HCT116 (cell line): ENCODE measurements around the gene CGGBP1. TPM values are rescaled to one million over a fixed set of nuclear protein-coding genes. Genes with fewer than 3 reads are reported as not detected.

Source experiments
- ATAC-seq: fragments of 200-7000 bp; cut with Tn5 transposase; 2 replicates; pipeline ENCODE4 v1.9.1; 2020; ENCODE audit warnings: mild to moderate bottlenecking, moderate library complexity
- BruUV-seq: library from RNA; stranded (reverse); fragments of 400-500 nt; replicated peaks from 2 replicates; lab custom pipeline; 2021; lab: Mats Ljungman, UMichigan
- CTCF ChIA-PET: fragments of 300-600 bp; sonication (Branson Sonifier 250); formaldehyde crosslinking; loops from one replicate; lab custom pipeline; 2021; ENCODE audit warnings: antibody characterized with exemption; lab: Charles Lee
- POLR2A ChIA-PET: fragments of 300-600, 350-600 bp; sonication (Branson Sonifier 250); formaldehyde crosslinking; loops from one replicate; lab custom pipeline; 2021; ENCODE audit warnings: antibody characterized with exemption; lab: Charles Lee
- RAD21 ChIA-PET, 2 experiments: fragments of 300-600 bp; sonication (Branson Sonifier 250); formaldehyde crosslinking; loops; one replicate each; lab custom pipeline; 2023; ENCODE audit warnings: low total read pairs in 2 of 2; ENCODE audit not compliant: uncharacterized antibody in 2 of 2, unreplicated experiment in 2 of 2, low non-redundant PET in 1 of 2; lab: Charles Lee
- DNase-seq: peaks from one replicate; pipeline ENCODE4 v3.0.0-alpha.2; 2010; ENCODE audit warnings: low read depth, low spot score
- H2AFZ ChIP-seq: fragments of 200-600 bp; shearing (Covaris generic), sonication (generic); 2 replicates; pipeline ENCODE4 v1.6.1; 2017; ENCODE audit warnings: low read depth, mixed run types, mixed read lengths, antibody characterized with exemption, low read length; ENCODE audit not compliant: poor library complexity, severe bottlenecking
- H3K27ac ChIP-seq: 2 replicates; pipeline ENCODE4 v1.5.1; 2012; ENCODE audit warnings: low read depth, low read length
- H3K27me3 ChIP-seq: fragments of 200-600 bp; sonication (generic); 2 replicates; pipeline ENCODE4 v1.6.1; 2016; ENCODE audit warnings: mixed run types, low read length, mixed read lengths; ENCODE audit not compliant: insufficient read depth
- H3K36me3 ChIP-seq, 2 experiments: fragments of 200-500 bp in 1 of 2; fragments of 200-600 bp in 1 of 2; sonication (Bioruptor generic) in 1 of 2; sonication (generic) in 1 of 2; 2 replicates each; pipeline versions ENCODE4 v1.5.1 to v1.6.1; 2014 to 2016; ENCODE audit warnings: low read length in 2 of 2, inconsistent platforms in 1 of 2, mixed read lengths in 1 of 2, mixed run types in 1 of 2; ENCODE audit not compliant: insufficient read depth in 2 of 2, control insufficient read depth in 1 of 2
- H3K4me1 ChIP-seq, 2 experiments: fragments of 200-600 bp in 1 of 2; sonication (generic) in 1 of 2; 2 replicates each; pipeline versions ENCODE4 v1.5.1 to v1.6.1; 2012 to 2017; ENCODE audit warnings: low read length in 2 of 2, inconsistent platforms in 1 of 2, mild to moderate bottlenecking in 1 of 2, mixed read lengths in 1 of 2, mixed run types in 1 of 2, moderate library complexity in 1 of 2; ENCODE audit not compliant: insufficient read depth in 2 of 2, control insufficient read depth in 1 of 2
- H3K4me2 ChIP-seq: fragments of 200-600 bp; sonication (generic); 2 replicates; pipeline ENCODE4 v1.6.1; 2017; ENCODE audit warnings: mixed run types, low read length, mixed read lengths
- H3K4me3 ChIP-seq, 2 experiments: fragments of 200-600 bp in 1 of 2; sonication (generic) in 1 of 2; replicated peaks in 1 of 2; 2 replicates each; pipeline ENCODE4 v1.5.1; 2011 to 2016; ENCODE audit warnings: low read length in 2 of 2, control low read depth in 1 of 2, low read depth in 1 of 2, mild to moderate bottlenecking in 1 of 2, mixed read lengths in 1 of 2, mixed run types in 1 of 2
- H3K79me2 ChIP-seq: fragments of 200-600 bp; sonication (generic); 2 replicates; pipeline ENCODE4 v1.6.1; 2017; ENCODE audit warnings: mild to moderate bottlenecking, mixed run types, low read length, moderate library complexity, mixed read lengths; ENCODE audit not compliant: insufficient read depth
- H3K9ac ChIP-seq: fragments of 200-600 bp; sonication (generic); 2 replicates; pipeline ENCODE4 v1.6.1; 2016; ENCODE audit warnings: low read length, mixed read lengths
- H3K9me2 ChIP-seq: fragments of 200-600 bp; sonication (generic), shearing (Covaris generic); 2 replicates; pipeline ENCODE4 v1.6.1; 2017; ENCODE audit warnings: mixed run types, mild to moderate bottlenecking, moderate library complexity; ENCODE audit not compliant: insufficient read depth
- H3K9me3 ChIP-seq, 2 experiments: fragments of 200-500 bp in 1 of 2; fragments of 200-600 bp in 1 of 2; sonication (Bioruptor generic) in 1 of 2; sonication (generic) in 1 of 2; 2 replicates each; pipeline ENCODE4 v1.6.1; 2014 to 2017; ENCODE audit warnings: low read length in 2 of 2, mixed read lengths in 2 of 2, inconsistent platforms in 1 of 2, low read depth in 1 of 2, mild to moderate bottlenecking in 1 of 2, mixed run types in 1 of 2, moderate library complexity in 1 of 2; ENCODE audit not compliant: control insufficient read depth in 1 of 2, insufficient read depth in 1 of 2
- H4K20me1 ChIP-seq: fragments of 200-600 bp; sonication (generic), shearing (Covaris generic); 2 replicates; pipeline ENCODE4 v1.6.1; 2017; ENCODE audit warnings: mixed run types, mild to moderate bottlenecking, moderate library complexity; ENCODE audit not compliant: insufficient read depth
- EZH2 ChIP-seq: fragments of 200-600 bp; sonication (generic); IDR thresholded peaks from 2 replicates; pipeline ENCODE4 v1.6.1; 2017; ENCODE audit warnings: antibody characterized with exemption, mixed run types
- FOSL1 ChIP-seq: IDR thresholded peaks from 2 replicates; pipeline ENCODE4 v1.6.1; 2012; ENCODE audit warnings: low read depth
- POLR2AphosphoS5 ChIP-seq: IDR thresholded peaks from 2 replicates; pipeline ENCODE4 v1.6.1; 2011; ENCODE audit warnings: mild to moderate bottlenecking, low read depth, low read length, moderate library complexity
- SP1 ChIP-seq: IDR thresholded peaks from 2 replicates; pipeline ENCODE4 v1.6.1; 2012; ENCODE audit warnings: low read depth
- SRF ChIP-seq: IDR thresholded peaks from 2 replicates; pipeline ENCODE4 v1.6.1; 2012; ENCODE audit warnings: low read depth
- TCF7L2 ChIP-seq: IDR thresholded peaks from 2 replicates; pipeline ENCODE4 v1.7.0; 2011; ENCODE audit warnings: borderline replicate concordance, inconsistent platforms; ENCODE audit not compliant: insufficient read depth, insufficient read length; ENCODE audit errors: extremely low read depth
- YY1 ChIP-seq: IDR thresholded peaks from 2 replicates; pipeline ENCODE4 v1.6.1; 2011; ENCODE audit warnings: low read length, low read depth, moderate library complexity, mild to moderate bottlenecking; ENCODE audit not compliant: insufficient replicate concordance; ENCODE audit errors: extremely low read depth
- ZFX ChIP-seq: fragments of 450-650 bp; IDR thresholded peaks from 2 replicates; pipeline ENCODE4 v1.6.1; 2017
- ZNF274 ChIP-seq: fragments of 200-500 bp; sonication (Bioruptor generic); IDR thresholded peaks from 2 replicates; pipeline ENCODE4 v1.6.1; 2014; ENCODE audit warnings: mild to moderate bottlenecking, low read depth, low read length, inconsistent platforms
- intact Hi-C: fragments of 100-400 bp; cut with micrococcal nuclease; formaldehyde crosslinking; loops from 2 replicates; pipeline ENCODE4 v1.10.0; 2022
- total RNA-seq: library from RNA; stranded (reverse); gene quantifications from one replicate; pipeline ENCODE4 v1.2.1, GENCODE V29; 2021; ENCODE audit not compliant: unreplicated experiment
- TF ChIP-seq, protein P1 (sequence below): IDR thresholded peaks from 2 replicates; pipeline ENCODE4 v1.6.1; 2011; ENCODE audit warnings: mild to moderate bottlenecking, low read length, moderate library complexity; ENCODE audit not compliant: insufficient replicate concordance; ENCODE audit errors: extremely low read depth
- TF ChIP-seq, protein P2 (sequence below): IDR thresholded peaks from 2 replicates; pipeline ENCODE4 v1.6.1; 2012; ENCODE audit warnings: low read depth
- TF ChIP-seq, protein P3 (sequence below): IDR thresholded peaks from 2 replicates; pipeline ENCODE4 v1.6.1; 2012
- TF ChIP-seq, protein P4 (sequence below): IDR thresholded peaks from 2 replicates; pipeline ENCODE4 v1.6.1; 2012

Gene CGGBP1
- total RNA-seq, 1 experiment from 2014 or later, result 52.7 TPM

DNA sequence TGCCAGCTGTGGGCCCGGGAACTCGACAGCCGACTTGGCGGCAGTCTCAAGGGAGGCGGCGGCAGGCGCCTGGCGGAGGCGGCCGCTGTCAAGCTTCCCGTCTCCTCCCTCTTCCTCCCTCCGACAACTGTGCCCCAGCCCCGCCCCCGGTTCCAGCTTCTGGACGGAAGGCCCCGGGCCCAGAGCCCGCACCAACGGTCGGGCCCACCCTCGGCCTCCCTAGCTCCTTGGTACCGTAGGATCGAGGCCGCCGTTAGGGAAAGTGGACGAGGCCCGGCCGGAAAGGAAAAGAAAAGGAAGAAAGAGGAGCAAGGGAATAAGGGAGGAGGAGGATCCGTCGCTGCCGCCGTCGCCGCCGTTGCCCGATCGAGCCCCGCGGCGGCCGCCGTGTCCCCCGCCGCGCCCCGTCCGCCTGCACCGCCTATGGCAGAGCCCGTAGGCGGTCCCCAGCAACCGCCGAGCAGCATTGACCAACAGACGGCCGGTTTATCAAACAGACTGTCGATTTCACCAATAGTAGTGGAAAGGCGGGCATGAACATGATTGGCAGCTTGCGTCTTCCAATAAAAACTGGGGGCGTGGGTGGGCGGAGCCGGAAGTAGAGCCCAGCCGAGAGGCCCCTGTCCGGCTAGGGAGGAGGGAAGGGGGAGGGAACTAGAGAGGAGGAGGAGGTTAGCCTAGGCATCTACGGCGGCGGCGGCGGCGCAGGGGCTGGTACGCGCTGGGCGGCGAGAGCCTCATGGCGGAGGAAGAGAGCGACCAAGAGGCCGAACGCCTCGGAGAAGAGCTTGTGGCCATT is at the start of gene CGGBP1, which contains the start of gene ZNF654 (continued):
- TF ChIP-seq ZFX (peak; percentile 91), SRF (no peak), POLR2AphosphoS5 (peak; percentile 84), SP1 (peak; percentile 99)

DNA sequence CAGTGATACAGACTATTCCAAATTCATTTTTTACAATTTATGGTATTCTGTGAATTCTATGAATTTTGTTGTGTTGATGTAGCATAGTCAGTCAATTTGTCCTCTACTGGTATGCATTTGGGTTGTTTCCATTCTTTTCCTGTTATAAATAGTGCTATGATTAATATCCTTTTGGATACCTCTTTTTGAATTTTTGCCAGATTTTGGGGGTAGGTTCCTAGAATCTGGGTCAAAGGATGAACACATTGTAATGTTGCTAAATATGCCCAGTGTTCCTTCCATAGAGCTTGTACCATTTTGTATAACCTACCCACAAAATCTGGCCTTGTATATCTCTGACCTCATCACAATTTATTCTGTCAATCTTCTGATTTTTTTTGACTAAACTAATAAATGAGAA is 46.5 kb upstream of the CGGBP1 start:
- Histone ChIP-seq H3K9me3 (no peaks in the 10 kb centered on the region), H3K9me2 (no peaks in the 10 kb centered on the region), H4K20me1 (no peaks in the 10 kb centered on the region), H3K4me1 (no peaks in the 10 kb centered on the region), H3K4me3 (no peak overlapping the region), H3K4me2 (no peak overlapping the region), H3K79me2 (peaks cover 13% of the 10 kb centered on the region; the same call in 1 of the 2 replicates), H3K27ac (no peak overlapping the region), H2AFZ (no peak overlapping the region), H3K27me3 (no peaks in the 10 kb centered on the region), H3K36me3 (no peaks in the 10 kb centered on the region), H3K9ac (no peak overlapping the region)
- no TSS peak for BruUV-seq
- TF ChIP-seq, protein P1, sequence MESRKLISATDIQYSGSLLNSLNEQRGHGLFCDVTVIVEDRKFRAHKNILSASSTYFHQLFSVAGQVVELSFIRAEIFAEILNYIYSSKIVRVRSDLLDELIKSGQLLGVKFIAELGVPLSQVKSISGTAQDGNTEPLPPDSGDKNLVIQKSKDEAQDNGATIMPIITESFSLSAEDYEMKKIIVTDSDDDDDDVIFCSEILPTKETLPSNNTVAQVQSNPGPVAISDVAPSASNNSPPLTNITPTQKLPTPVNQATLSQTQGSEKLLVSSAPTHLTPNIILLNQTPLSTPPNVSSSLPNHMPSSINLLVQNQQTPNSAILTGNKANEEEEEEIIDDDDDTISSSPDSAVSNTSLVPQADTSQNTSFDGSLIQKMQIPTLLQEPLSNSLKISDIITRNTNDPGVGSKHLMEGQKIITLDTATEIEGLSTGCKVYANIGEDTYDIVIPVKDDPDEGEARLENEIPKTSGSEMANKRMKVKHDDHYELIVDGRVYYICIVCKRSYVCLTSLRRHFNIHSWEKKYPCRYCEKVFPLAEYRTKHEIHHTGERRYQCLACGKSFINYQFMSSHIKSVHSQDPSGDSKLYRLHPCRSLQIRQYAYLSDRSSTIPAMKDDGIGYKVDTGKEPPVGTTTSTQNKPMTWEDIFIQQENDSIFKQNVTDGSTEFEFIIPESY, result no peak
- TF ChIP-seq YY1, result no peak
- TF ChIP-seq FOSL1, result no peak
- no peak for TF ChIP-seq POLR2AphosphoS5
- TF ChIP-seq, protein P2, sequence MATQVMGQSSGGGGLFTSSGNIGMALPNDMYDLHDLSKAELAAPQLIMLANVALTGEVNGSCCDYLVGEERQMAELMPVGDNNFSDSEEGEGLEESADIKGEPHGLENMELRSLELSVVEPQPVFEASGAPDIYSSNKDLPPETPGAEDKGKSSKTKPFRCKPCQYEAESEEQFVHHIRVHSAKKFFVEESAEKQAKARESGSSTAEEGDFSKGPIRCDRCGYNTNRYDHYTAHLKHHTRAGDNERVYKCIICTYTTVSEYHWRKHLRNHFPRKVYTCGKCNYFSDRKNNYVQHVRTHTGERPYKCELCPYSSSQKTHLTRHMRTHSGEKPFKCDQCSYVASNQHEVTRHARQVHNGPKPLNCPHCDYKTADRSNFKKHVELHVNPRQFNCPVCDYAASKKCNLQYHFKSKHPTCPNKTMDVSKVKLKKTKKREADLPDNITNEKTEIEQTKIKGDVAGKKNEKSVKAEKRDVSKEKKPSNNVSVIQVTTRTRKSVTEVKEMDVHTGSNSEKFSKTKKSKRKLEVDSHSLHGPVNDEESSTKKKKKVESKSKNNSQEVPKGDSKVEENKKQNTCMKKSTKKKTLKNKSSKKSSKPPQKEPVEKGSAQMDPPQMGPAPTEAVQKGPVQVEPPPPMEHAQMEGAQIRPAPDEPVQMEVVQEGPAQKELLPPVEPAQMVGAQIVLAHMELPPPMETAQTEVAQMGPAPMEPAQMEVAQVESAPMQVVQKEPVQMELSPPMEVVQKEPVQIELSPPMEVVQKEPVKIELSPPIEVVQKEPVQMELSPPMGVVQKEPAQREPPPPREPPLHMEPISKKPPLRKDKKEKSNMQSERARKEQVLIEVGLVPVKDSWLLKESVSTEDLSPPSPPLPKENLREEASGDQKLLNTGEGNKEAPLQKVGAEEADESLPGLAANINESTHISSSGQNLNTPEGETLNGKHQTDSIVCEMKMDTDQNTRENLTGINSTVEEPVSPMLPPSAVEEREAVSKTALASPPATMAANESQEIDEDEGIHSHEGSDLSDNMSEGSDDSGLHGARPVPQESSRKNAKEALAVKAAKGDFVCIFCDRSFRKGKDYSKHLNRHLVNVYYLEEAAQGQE, result no peak
- no peak for TF ChIP-seq ZNF274
- TF ChIP-seq, protein P3, sequence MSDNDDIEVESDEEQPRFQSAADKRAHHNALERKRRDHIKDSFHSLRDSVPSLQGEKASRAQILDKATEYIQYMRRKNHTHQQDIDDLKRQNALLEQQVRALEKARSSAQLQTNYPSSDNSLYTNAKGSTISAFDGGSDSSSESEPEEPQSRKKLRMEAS, result no peak
- no peak for TF ChIP-seq ZFX
- no peak for TF ChIP-seq TCF7L2
- no peak for TF ChIP-seq EZH2
- TF ChIP-seq, protein P4, sequence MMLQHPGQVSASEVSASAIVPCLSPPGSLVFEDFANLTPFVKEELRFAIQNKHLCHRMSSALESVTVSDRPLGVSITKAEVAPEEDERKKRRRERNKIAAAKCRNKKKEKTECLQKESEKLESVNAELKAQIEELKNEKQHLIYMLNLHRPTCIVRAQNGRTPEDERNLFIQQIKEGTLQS, result no peak
- DNase-seq (no peak), ATAC-seq (no peak)
- POLR2A ChIA-PET, result no interaction called here
- intact Hi-C loops, result no loop called here
- RAD21 ChIA-PET, result no interaction called here
- CTCF ChIA-PET, result no interaction called here
